ENCODE measurements around the gene TRIO. TPM values are rescaled to one million over a fixed set of nuclear protein-coding genes. Genes with fewer than 3 reads are reported as not detected.

Gene TRIO
- total and polyA plus RNA-seq, 2 donors (not counting 1 experiment from before 2014, with no cell fraction given), result 134 to 281 TPM

DNA sequence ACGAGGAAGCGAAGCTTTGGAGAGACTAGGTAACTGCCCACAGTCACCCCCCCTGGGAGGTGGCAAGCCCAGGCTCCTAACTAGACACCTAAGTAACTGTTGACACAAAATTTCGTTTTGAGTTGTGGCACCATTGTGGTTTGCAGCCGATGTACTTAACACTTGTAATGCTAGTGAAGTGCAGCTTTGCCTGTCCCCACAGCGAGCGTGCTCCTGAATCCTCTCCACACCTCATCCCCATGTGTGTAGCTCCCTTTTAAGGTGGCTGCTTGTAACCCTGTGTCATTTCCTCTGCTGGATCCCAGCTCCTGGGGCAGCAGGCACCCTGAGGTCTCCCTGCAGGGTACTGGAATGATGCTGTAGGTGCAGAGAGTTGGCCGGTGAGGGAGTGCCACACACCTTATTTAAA is 114.9 kb downstream of the TRIO start:
- Histone ChIP-seq H4K20me1 (ENCODE audit: control insufficient read depth, extremely low read depth, insufficient read depth, low read length) (peaks cover 2% of the 10 kb centered on the region), H3K4me3 (replicated peaks in 1 of 4; ENCODE audit: control extremely low read depth in 1 of 4, insufficient read depth in 1 of 4, low read depth in 3 of 4, low read length in 4 of 4) (no peak overlapping the region), H3K27me3 (ENCODE audit: control insufficient read depth, insufficient read depth, low read length) (no peaks in the 10 kb centered on the region), H3K9me3 (ENCODE audit: control insufficient read depth, insufficient read depth, low read depth, low read length) (peaks cover 2% of the 10 kb centered on the region), H3K9ac (ENCODE audit: insufficient read depth, low read length) (no peak overlapping the region), H3K4me2 (ENCODE audit: extremely low read depth, insufficient read depth, low read length) (no peak overlapping the region), H2AFZ (ENCODE audit: low read length) (no peak overlapping the region), H3K4me1 (ENCODE audit: control insufficient read depth, extremely low read depth, insufficient read depth, low read length) (peaks cover 19% of the 10 kb centered on the region), H3K79me2 (ENCODE audit: control insufficient read depth, insufficient read depth, low read length) (peaks cover 100% of the 10 kb centered on the region), H3K36me3 (ENCODE audit: control insufficient read depth, insufficient read depth, low read length) (peaks cover 2% of the 10 kb centered on the region), H3K27ac (ENCODE audit: insufficient read depth, low read length) (no peak overlapping the region)
- TF ChIP-seq EZH2 (IDR thresholded peaks at IDR 0.05; ENCODE audit: low read length, missing control alignments), result no peak
- TF ChIP-seq, protein P1, sequence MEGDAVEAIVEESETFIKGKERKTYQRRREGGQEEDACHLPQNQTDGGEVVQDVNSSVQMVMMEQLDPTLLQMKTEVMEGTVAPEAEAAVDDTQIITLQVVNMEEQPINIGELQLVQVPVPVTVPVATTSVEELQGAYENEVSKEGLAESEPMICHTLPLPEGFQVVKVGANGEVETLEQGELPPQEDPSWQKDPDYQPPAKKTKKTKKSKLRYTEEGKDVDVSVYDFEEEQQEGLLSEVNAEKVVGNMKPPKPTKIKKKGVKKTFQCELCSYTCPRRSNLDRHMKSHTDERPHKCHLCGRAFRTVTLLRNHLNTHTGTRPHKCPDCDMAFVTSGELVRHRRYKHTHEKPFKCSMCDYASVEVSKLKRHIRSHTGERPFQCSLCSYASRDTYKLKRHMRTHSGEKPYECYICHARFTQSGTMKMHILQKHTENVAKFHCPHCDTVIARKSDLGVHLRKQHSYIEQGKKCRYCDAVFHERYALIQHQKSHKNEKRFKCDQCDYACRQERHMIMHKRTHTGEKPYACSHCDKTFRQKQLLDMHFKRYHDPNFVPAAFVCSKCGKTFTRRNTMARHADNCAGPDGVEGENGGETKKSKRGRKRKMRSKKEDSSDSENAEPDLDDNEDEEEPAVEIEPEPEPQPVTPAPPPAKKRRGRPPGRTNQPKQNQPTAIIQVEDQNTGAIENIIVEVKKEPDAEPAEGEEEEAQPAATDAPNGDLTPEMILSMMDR (conservative IDR thresholded peaks at IDR 0.05 in 1 of 2, IDR thresholded peaks at IDR 0.05 in 1 of 2; ENCODE audit: low read depth in 1 of 2, low read length in 2 of 2), result no peak
- no peak for DNase-seq (ENCODE audit: low read depth in 2 of 2)

DNA sequence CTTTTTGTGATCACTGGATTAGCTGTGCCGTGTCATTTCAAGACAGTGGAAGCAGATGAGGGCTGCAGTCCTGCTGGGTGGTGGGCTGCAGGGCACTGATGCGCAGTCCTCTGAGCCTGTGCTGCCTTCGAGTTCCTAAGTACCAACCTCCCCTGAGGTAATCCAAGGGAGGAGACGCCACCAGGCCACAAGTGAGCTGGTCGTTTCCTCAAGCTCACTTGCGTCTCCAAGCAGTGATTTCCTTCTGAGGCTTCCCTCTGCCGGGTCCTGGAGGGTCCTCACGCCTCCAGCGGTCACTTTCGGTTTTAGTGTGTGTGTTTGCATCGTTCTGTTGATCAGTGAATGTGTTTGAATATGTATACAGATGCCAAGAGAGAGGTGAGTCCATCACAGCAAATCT is 115.7 kb downstream of the TRIO start:
- TF ChIP-seq, protein P1 (conservative IDR thresholded peaks at IDR 0.05 in 1 of 2, IDR thresholded peaks at IDR 0.05 in 1 of 2; ENCODE audit: low read depth in 1 of 2, low read length in 2 of 2), result no peak
- no peak for TF ChIP-seq EZH2 (IDR thresholded peaks at IDR 0.05; ENCODE audit: low read length, missing control alignments)
- no peak overlapping the region for H2AFZ ChIP-seq (ENCODE audit: low read length)
- no peak overlapping the region for H3K4me3 ChIP-seq (replicated peaks in 1 of 4; ENCODE audit: control extremely low read depth in 1 of 4, insufficient read depth in 1 of 4, low read depth in 3 of 4, low read length in 4 of 4)
- peaks cover 2% of the 10 kb centered on the region for H3K36me3 ChIP-seq (ENCODE audit: control insufficient read depth, insufficient read depth, low read length)
- peaks cover 25% of the 10 kb centered on the region for H3K4me1 ChIP-seq (ENCODE audit: control insufficient read depth, extremely low read depth, insufficient read depth, low read length)
- H4K20me1 ChIP-seq (ENCODE audit: control insufficient read depth, extremely low read depth, insufficient read depth, low read length), result peaks cover 2% of the 10 kb centered on the region
- peaks cover 2% of the 10 kb centered on the region for H3K9me3 ChIP-seq (ENCODE audit: control insufficient read depth, insufficient read depth, low read depth, low read length)
- H3K9ac ChIP-seq (ENCODE audit: insufficient read depth, low read length), result no peak overlapping the region
- peaks cover 100% of the 10 kb centered on the region for H3K79me2 ChIP-seq (ENCODE audit: control insufficient read depth, insufficient read depth, low read length)
- H3K4me2 ChIP-seq (ENCODE audit: extremely low read depth, insufficient read depth, low read length), result no peak overlapping the region
- H3K27ac ChIP-seq (ENCODE audit: insufficient read depth, low read length), result no peak overlapping the region
- H3K27me3 ChIP-seq (ENCODE audit: control insufficient read depth, insufficient read depth, low read length), result no peaks in the 10 kb centered on the region
- DNase-seq (ENCODE audit: low read depth in 2 of 2), result peak; percentile 32 to 47

DNA sequence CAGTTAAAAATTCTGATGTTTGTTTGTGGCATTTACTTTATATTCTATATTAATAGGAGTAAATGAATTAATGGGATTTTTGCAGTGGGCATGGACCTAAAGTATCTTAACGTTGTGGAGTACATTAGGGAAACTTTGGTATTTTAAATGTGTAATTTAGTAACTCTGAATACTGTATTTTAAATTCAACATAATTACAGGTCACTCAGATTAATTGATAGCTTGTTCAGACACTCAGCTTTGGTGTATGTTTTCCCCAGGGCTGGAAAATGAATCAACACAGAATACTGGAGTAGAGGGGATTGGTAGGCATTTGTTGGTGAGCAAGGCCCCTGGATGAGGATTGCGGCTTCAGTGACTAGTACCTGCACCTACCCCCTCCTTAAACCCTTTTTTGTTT is 117.5 kb downstream of the TRIO start:
- H3K9me3 ChIP-seq (ENCODE audit: control insufficient read depth, insufficient read depth, low read depth, low read length), result peaks cover 2% of the 10 kb centered on the region
- peaks cover 90% of the 10 kb centered on the region for H3K79me2 ChIP-seq (ENCODE audit: control insufficient read depth, insufficient read depth, low read length)
- no peak overlapping the region for H3K9ac ChIP-seq (ENCODE audit: insufficient read depth, low read length)
- peaks cover 2% of the 10 kb centered on the region for H3K36me3 ChIP-seq (ENCODE audit: control insufficient read depth, insufficient read depth, low read length)
- H3K4me1 ChIP-seq (ENCODE audit: control insufficient read depth, extremely low read depth, insufficient read depth, low read length), result peaks cover 29% of the 10 kb centered on the region
- H4K20me1 ChIP-seq (ENCODE audit: control insufficient read depth, extremely low read depth, insufficient read depth, low read length), result peaks cover 2% of the 10 kb centered on the region
- DNase-seq (ENCODE audit: low read depth in 2 of 2), result no peak
- H3K4me3 ChIP-seq (replicated peaks in 1 of 4; ENCODE audit: control extremely low read depth in 1 of 4, insufficient read depth in 1 of 4, low read depth in 3 of 4, low read length in 4 of 4), result no peak overlapping the region
- no peak overlapping the region for H3K4me2 ChIP-seq (ENCODE audit: extremely low read depth, insufficient read depth, low read length)
- TF ChIP-seq EZH2 (IDR thresholded peaks at IDR 0.05; ENCODE audit: low read length, missing control alignments), result no peak
- TF ChIP-seq, protein P1 (conservative IDR thresholded peaks at IDR 0.05 in 1 of 2, IDR thresholded peaks at IDR 0.05 in 1 of 2; ENCODE audit: low read depth in 1 of 2, low read length in 2 of 2), result no peak
- H3K27me3 ChIP-seq (ENCODE audit: control insufficient read depth, insufficient read depth, low read length), result no peaks in the 10 kb centered on the region
- no peak overlapping the region for H3K27ac ChIP-seq (ENCODE audit: insufficient read depth, low read length)
- H2AFZ ChIP-seq (ENCODE audit: low read length), result no peak overlapping the region
